GM19193 (cell line): ENCODE results near the gene ATOH7.

Source experiments
- POLR2A ChIP-seq: IDR thresholded peaks from 4 replicates; pipeline ENCODE4 v1.6.1; 2011; ENCODE audit not compliant: insufficient read depth, insufficient read length; ENCODE audit errors: extremely low read depth

The ATOH7 gene

GRCh38 chr10:68196701-68197100, 35.2 kb downstream of the ATOH7 start:
- no peak for TF ChIP-seq POLR2A

- TF ChIP-seq POLR2A: no peak
Measured at GRCh38 chr10:68194290-68194689, 37.6 kb downstream of the ATOH7 start.

- no peak for TF ChIP-seq POLR2A
Measured at GRCh38 chr10:68192113-68192512, 39.8 kb downstream of the ATOH7 start.

DNA sequence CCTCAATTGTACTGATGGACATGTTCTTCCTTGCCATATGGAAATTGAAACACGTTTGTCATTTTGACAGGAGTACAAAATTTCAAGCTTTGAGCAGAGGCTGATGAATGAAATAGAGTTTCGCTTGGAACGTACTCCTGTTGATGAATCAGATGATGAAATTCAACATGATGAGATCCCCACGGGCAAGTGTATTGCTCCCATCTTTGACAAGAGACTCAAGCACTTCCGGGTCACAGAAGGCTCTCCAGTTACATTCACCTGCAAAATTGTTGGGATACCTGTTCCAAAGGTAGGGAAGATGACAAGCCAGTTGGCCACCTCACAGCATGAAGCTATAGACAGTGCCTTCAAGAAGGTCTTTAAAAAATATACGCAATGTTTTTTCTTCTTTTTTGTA, 43.1 kb downstream of the ATOH7 start:
- no peak for TF ChIP-seq POLR2A

DNA sequence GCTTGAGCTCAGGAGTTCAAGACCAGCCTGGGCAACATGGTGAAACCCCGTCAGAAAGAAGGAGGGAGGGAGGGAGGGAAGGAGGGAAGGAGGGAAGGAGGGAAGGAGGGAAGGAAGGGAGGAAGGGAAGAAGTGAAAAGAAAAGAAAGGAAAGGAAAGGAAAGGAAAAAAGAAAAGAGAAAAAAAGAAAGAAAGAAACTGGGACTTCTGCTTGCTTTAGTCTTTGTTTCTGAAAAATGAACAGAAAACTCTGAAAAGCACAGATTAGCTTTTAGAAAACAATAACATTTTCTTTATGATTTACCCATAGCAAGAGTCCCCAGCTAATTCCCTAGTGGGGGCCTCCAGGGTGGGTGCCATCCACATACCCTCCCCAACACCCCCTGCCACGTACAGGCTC, 46.8 kb downstream of the ATOH7 start:
- no peak for TF ChIP-seq POLR2A

DNA sequence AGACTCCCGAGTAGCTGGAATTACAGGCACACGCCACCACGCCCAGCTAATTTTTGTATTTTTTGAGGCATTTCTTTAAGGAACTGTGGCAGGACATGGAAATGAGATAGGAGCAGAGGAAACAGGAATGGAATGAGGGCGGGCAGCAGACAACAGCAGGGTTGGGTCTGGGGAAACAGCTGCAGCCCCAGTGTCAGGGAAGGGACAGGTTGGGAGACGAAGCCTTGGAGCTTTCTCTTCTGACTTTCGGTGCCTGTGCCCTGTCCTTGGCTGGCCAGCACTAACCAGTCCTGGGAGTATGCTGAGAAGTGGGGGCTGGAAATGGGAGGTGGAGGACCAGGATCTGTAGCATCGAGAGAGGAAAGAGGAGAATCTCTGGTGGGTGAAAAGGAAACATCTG, 47.4 kb downstream of the ATOH7 start:
- no peak for TF ChIP-seq POLR2A
